Ammon's horn (tissue), 1 donor: Measurements from ENCODE around the gene FOXRED2.

ENCODE experiments used
- DNase-seq: peaks from one replicate; pipeline ENCODE4 v3.0.0-alpha.2; 2016; ENCODE audit warnings: low spot score

FOXRED2 gene

DNA sequence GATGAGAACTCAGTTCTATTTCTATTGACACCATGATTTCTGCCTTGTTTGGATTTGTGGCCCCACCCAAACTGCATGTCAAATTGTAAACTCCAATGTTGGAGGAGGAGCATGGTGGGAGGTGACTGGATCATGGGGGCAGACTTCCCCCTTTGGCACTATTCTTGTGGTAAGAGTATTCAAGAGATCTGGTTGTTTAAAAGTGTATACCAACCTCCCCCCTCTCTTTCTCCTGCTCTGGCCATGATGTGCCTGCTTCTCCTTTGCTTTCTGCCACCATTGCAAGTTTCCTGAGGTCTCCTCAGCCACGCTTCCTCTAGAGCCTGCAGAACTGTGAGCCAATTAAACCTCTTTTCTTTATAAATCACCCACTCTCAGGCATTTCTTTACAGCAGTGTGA is 7.9 kb upstream of the FOXRED2 start:
- DNase-seq, result no peak

DNA sequence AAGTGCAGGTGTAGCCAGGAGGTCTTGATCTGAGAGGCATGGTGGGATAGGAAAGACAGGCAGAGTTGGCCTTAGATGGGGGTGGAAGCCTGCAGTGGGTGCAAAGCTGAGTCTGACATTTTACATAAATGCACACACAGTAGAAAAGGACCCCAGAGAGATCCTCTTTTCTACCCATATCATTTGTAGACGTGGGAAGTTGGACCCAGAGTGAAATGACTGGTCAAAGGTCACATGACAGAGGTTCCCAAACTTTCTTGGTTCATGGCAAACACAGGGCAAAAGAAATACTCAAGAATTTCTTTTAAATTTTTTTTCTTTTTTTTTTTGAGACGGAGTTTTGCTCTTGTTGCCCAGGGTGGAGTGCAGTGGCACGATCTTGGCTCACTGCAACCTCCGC is 6.2 kb upstream of the FOXRED2 start:
- no peak for DNase-seq

DNA sequence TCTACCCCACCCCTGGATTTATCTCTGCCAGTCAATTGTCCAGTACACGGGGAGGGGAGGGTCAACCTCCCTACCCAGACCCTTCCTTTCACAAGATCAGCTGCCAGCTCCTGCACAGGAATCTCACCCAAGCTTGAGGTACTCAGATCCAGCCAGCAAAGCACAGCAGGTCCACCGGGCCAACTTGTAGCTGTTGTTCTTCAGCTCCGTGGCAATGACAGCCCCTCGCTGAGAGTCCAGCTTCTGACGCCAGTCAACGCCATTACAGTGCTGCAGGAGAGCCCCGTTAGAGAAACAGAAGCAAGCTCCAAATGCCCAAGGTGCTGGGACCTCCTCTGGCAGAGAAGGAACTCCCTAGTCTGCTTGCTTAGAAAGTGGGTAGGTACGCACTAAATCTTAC is 5.5 kb upstream of the FOXRED2 start:
- no peak for DNase-seq

DNA sequence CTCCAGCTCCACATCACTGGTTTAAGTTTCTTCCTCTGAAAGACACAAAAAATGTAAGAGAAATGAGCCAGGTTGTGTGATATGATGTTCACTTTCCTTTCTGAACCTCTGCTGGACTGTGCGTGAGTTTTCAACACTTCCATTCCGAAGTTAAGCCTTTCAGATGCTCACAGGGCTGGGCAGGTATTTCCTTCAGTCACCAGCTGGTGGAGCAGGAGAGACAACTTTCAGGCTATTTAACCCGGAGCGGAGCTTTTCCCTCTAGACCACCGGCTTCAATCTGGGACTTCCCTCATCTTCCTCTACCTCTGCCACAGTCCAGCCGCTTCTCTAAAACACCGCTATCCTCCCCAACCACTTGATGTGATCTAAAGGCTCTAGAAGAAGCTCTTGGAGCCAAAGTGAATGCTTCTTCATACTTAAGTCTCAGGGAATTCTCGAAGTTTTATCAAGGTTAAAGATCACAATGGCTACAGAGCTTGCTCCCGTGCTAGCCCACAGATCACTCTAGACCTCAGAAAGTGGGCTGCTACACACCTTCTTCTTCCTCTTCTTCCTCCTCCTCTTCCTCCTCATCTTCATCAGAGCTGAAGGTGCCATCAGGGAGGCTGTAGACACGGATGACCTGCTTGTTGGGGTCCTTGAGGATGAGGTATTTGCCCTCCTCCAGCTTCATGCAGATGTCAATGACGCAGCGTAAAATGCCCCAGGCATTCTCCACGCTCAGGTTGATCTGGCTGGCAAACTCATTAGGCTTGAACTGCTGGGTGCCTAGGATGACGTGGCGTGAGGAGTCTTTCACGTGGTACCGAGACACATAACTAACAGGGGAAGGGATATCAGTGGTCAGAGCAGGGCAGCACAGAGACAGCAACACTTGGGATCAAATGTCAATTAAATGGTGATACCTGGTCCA is 4.4 kb upstream of the FOXRED2 start:
- DNase-seq, result no peak

DNA sequence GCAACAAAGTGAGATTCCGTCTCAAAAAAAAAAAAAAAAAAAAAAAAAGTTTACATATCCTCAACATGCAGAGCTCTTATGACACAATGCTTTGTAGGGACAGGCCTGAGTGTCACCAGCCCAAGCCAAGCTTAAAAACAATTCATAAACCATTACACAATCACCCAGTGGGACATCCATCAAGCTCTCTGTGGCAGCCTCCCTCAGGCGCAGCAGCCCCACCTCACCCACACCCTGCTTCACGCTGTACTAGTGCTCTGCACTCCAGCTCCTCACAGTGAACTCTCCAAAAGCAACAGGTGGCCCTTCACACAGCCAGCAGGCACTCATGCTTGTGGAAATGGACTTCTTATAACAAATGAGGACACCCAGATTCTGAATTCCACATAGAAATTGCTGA is 3.5 kb upstream of the FOXRED2 start:
- DNase-seq, result no peak

DNA sequence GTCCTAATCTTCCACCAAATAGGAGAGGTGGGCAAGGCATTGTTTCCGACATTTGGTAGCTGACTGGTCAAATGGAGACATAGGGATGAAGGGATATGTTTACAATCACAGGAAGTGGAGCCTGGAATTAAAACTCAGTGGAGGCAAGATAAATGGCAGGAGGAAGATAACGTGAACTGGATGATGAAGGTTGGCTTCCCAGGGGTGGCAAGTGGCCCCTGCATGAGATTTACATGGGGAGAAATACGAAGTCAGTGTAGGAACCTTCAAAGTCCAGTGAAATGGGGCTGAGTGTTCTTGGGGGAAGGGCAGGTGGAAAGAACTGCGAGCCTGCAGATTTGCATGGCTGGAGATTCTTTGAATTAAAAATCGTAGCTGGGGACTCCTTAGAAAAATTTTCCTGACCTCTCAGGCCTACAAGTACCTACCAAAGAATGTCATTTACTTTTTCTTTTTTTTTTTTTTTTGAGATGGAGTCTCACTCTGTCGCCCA is 724 bp upstream of the FOXRED2 start:
- DNase-seq, result no peak

DNA sequence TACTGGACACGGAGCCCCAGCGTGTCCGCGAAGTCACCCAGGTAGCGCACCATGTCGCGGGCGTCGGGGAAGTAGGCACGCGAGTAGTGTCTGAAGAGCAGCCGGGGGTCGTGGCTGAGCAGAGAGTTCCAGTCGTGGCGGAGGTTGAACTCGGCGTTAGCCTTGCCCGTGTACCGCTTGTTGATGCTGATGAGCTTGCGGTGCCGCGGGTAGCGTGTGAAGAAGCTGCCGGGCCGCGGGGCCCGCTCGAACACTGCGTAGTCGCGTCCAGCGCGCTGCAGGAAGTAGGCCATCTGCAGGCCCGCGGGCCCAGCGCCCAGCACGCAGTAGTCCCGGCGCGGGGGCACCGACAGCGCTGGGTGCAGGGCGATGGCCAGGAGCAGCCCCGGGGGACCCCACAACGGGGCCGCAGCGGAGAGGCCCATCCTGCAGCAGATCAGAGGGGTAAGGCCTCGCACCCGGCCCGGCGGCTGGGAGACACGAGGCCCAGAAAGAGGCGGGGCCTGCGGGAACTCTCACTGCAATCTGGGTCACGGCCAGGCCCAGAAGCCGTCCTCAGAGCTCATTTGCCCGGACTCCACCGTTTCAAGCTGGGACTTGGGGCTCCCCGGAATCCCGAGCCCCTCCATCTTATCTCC is 723 bp downstream of the FOXRED2 start:
- no peak for DNase-seq

DNA sequence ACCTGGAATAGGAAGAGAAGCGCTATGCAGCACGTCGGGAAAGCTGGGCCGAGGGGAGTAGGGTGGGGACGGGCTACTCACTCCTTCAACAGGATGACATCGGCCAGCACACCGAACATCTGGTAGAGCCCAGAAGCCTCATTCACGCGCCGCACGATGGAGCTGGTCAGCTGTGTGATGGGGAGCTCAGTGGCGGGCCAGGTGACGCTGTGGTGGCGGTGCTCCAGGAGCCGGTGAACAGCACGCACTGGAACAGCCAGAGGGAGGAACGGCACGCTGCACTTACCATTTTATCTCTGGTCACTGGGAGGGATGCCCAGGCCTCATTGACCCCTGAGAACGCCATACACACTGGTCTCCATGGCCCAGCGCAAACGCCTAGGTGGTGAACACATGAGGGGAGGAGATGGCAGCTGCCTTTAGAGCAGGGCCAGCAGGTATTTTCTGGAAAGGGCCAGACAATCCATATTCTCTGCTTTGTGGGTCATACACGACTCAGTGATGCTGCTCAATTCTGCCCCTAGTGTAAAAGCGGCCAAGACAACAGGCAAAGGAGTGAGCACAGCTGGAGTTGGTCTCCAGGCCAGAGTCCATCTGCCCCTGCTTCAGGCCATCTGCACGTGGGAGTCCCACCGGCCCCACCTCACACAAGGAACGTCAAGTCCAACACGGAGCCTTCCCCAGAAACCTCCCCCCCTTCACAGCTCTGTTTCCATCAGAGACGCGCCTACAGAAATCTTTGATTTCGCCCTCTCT is 8.8 kb downstream of the FOXRED2 start:
- no peak for DNase-seq

DNA sequence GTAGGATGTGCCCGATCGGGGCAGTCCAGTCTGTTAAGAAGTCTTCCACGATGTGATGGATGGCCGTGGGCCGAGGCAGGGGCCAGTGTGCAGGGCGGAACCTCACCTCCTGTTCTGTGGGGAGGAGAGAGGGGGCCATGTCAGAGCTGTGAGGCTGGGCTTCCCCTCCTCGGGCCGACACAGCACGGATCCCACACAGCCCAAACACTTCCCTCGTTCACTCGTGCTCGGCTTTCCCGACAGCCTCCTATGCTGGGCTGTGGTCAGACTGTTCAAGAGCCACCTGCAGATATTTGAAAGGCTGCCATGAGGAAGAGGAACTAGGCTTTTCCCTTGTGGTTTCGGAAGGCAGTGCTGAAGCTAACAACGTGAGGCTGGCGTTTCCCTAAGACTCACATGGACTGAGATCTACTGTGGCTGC is 13.1 kb downstream of the FOXRED2 start:
- DNase-seq, result peak; percentile 76

DNA sequence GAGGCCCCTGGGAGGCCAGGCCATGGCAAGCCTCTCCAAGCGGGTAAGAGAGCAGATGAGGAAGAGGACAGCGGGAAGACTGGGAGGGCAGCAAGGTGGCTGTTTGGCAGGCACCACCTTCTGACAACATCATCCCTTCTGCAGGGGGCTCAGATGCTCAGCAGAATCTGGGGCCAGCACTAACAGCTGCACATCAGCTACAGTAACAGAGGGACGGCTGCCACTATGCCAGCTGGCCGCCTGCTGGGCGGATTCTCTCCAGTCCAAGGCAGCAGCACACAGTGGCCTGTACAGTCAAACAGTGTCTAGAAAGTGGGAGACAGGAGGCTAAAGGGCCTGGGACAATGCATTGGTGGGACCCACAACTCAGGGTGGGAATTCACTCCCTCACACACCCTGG is 14.7 kb downstream of the FOXRED2 start:
- DNase-seq, result no peak

DNA sequence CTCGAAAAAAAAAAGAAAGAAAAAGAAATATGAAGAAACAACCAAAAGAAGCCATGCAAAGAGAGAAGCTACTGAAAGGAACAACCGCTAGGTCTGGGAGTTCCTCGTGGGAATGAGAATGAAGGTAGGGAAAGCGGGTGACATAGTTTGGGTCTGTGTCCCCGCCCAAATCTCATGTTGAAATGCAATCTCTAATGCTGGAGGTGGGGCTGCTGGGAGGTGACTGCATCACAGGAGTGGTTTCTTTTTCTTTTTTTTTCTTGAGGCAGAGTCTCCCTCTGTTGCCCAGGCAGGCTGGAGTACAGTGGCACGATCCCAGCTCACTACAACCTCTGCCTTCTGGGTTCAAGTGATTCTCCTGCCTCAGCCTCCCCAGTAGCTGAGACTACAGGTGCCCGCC is 15.7 kb downstream of the FOXRED2 start:
- no peak for DNase-seq

DNA sequence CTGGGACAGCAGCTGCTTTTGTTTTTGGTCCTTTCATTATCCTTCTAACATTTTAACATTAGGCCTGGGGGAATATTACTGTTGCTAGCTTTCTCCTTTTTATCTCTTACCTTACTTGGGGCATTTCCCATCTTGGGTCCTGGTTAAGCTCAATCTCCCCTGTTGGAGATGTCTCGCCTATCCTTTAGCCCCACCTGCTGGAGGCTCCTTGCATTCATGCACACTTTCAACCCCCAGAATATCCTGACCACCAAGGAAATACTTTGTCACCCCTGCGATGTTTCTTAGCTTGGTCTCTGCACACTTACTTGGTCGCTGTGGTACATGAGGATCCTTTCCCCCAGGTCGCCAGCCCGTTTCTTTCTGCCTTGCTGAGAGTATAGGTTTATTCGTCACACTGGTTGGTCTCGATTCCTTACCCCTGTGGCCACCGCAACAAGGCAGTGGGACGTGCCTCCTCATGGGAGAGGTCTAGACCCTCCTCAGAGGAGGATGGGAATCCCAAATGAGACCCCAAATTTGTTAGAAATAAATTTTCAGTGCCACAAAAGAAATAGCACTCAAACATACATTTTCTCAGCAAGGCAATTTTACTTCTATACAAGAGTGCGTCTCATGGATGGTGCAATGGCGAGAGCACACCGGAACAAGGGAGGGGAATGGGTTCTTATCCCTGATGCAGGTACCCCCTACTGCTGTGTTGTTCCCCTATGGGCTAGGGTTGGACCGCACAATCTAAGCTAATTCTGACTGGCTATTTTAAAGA is 20.0 kb downstream of the FOXRED2 start:
- DNase-seq, result no peak

DNA sequence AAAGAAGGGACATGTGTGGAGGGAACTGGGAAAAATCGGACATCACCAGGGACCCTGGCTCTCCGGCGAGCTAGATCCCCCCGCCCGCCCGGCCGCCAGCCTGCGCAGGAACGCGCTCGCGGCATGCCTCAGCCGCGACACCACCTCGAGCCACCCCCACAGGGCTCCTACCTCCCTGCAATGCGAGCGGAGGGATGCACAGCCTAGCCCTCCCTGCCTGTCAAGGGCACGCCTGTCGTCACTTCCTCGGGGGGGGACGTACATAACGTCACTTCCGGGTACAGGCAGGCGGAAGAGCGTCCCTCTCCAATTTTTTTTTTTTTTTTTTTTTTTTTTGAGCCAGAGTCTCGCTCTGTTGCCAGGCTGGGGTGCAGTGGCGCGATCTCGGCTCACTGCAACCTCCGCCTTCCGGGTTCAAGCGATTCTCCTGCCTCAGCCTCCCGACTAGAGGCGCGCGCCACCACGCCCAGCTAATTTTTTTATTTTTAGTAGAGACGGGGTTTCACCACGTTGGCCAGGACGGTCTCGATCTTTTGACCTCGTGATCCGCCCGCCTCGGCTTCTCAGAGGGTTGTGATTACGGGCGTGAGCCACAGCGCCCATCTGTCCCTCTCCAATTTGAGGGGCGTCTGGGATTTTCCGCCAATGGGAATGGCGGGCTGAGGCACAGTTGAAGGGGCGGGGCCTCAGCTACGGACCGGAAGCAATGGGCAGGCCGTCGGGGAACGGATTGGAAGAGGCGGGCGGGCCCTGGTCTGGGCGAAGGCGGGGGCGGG is 25.3 kb downstream of the FOXRED2 start, which contains the start of gene TXN2:
Gene TXN2 (minus strand): TSS at position 248 of the 776 bp plus-strand sequence. CDS start 803 bp downstream, outside the sequence.
- peak; percentile 97 for DNase-seq

DNA sequence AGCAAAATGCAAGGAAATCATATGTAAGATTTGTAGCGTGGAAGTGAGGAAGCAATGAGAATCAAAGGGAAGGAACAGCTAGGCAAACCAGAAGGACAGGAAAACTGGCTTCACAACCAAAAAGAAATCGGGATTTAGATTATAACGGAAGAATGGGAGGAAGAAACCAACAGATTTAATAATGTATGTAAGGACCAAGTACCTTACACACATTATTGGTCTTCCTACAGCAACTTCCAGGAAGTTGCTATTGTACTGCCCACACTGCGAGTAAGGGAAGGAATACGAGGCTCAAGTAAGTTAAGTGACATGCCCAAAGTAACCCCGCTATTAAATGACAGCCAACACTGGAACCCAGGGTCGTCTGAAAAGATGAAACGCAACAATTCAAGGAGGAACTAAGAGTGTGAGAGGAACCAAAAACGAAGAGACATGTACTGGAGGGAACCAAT is 25.9 kb downstream of the FOXRED2 start:
- no peak for DNase-seq

DNA sequence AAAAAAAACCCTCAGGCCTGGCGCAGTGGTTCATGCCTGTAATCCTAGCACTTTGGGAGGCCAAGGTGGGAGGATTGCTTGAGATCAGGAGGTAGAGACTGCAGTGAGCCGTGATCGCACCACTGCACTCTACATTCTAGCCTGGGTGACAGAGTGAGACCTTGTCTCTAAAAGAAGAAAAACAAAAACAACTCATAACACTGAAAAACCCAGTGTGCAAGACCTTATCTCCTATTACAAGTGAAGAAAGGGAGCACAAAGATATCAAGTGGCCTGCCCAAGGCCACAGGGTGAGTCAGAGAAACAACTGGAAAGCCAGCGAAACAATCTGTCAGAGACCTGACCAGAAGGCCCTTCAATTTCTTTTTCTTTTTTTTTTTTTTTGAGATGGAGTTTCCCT is 27.9 kb downstream of the FOXRED2 start:
- DNase-seq, result no peak

DNA sequence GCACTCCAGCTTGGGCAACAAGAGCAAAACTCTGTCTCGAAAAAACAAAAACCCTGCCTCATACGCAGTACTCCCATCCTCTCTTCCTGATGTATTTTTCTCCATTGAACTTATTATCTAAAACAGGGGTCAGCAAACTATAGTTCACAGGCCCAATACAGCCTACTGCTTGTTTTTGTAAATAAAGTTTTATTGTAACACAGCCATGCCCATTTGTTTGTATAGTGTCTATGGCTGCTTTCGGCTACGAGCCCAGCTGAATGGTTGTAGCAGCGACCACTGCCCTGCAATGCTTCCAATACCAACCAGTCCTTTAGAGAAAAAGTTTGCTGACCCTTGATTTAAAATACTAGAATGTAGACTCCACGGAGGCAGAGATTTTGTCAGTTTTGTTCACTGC is 31.5 kb downstream of the FOXRED2 start:
- no peak for DNase-seq

DNA sequence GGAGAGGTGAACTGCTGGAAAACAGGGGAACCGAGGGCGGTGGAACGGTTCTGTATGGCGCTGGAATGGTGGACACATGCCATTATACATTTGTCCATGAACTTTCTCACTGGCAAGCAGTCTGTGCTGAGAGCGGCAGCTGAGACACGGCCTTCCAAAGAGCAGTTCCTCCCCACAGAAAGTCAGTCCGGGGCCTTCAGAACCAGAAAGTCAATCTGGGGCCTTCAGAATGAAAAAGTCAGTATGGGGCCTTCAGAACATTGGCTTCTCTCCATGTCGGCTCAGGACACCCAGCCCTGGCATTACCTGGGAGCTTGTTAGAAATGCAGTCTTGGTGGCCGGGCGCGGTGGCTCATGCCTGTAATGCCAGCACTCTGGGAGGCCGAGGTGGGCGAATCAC is 34.2 kb downstream of the FOXRED2 start:
- no peak for DNase-seq

DNA sequence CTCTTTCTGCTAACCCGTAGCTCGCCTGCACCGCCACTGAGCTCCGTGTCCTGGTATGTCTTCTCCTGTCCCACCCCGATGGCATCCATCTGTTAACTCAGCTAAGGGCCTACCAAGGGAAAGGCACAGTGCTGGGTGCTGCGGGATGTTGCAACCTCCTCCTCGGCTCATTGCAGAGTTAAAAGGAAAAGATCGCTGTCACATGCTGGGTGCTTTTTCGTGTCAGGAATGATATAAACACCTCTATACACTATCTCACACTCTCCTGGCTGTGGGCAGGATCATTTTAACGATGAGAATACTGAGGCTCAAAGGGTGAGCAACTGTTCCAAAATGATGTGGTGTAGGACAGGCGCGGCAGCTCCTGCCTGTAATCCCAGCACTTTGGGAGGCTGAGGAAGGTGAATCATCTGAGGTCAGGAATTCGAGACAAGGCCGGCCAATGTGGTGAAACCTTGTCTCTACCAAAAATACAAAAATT is 35.5 kb downstream of the FOXRED2 start:
- no peak for DNase-seq

DNA sequence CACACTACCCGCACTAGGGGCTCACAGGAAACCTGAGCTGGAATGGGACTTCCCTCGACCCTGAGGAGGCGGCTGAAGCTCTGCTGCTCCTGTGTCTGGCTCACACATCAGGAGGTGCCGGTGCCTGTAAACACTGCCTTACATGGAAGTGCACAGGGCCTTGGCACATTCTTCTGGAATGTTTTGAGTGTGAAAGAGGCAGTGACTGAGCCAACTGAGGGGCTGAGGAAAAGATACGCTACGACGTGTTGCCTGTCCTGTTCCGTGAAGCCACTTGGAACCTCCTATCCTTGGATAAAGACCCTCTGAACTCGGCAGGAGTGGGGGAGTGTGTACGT is 35.9 kb downstream of the FOXRED2 start:
- DNase-seq, result no peak

DNA sequence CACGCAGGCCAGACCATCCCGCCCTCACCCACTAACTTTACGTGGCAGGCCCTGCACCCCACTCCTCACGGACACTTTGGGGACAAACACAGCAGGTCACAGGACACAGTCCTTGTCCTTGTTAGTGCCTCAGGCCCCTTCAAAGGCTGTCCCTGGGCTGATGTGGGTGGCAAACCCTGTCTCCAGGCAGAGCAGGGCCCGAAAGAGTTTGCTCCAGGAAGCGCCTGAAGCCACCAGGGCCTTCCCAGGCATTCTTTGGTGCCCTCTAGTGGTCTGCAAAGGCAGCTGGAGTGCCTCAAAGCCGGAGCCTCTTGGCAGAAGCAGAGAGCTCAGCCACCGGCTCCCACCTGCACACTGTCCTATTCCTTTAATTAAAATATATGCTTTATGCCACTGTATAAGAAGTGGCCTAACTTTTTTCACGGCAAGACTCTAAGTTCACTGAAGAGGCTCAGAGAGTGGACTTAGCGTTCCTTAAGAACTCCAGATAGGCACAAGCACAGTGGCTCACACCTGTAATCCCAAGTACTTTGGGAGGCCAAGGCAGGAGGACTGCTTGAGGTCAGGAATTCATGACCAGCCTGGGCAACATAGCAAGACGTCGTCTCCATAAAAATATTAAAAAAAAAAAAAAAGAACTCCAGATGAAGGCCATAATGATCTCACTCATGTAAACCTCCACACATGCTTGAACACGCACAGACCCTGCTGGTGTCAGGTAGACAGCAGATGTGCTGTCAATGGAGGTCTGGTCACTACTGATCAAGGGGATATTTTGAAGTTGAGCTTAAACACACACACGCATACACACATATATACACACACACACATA is 36.5 kb downstream of the FOXRED2 start:
- DNase-seq, result peak; percentile 91
